Keratinocyte (primary cell): ENCODE results near the gene ABHD15. TPM values are rescaled to one million over a fixed set of nuclear protein-coding genes. Genes with fewer than 3 reads are reported as not detected.

Experiments used
- DNase-seq: peaks from one replicate; pipeline ENCODE4 v3.0.0-alpha.2; 2011; ENCODE audit warnings: low read depth, missing footprints, low spot score
- FAIRE-seq: peaks from 2 replicates; lab custom pipeline; 2011; peaks lifted over from hg19 to GRCh38; lab: Jason Lieb, UNC
- H2AFZ ChIP-seq: 2 replicates; pipeline ENCODE4 v1.6.0; 2012; ENCODE audit warnings: low read length, control low read depth, inconsistent platforms; ENCODE audit not compliant: control insufficient read depth
- H3K27ac ChIP-seq: 2 replicates; pipeline ENCODE4 v1.5.1; 2011; ENCODE audit warnings: low read length; ENCODE audit not compliant: control insufficient read depth, insufficient read depth
- H3K27me3 ChIP-seq: 3 replicates; pipeline ENCODE4 v1.6.0; 2011; ENCODE audit warnings: low read length; ENCODE audit not compliant: control insufficient read depth, insufficient read depth; ENCODE audit errors: extremely low read depth
- H3K36me3 ChIP-seq, 2 experiments: 2 replicates in 1 of 2; 3 replicates in 1 of 2; pipeline ENCODE4 v1.5.1; 2011; ENCODE audit warnings: low read length in 2 of 2, mild to moderate bottlenecking in 1 of 2; ENCODE audit not compliant: control insufficient read depth in 2 of 2, insufficient read depth in 2 of 2; ENCODE audit errors: extremely low read depth in 1 of 2
- H3K4me1 ChIP-seq: 3 replicates; pipeline ENCODE4 v1.5.1; 2011; ENCODE audit warnings: low read length; ENCODE audit not compliant: control insufficient read depth, insufficient read depth; ENCODE audit errors: extremely low read depth
- H3K4me2 ChIP-seq: 3 replicates; pipeline ENCODE4 v1.6.0; 2011; ENCODE audit warnings: low read depth, low read length; ENCODE audit not compliant: control insufficient read depth, insufficient read depth; ENCODE audit errors: extremely low read depth
- H3K4me3 ChIP-seq, 3 experiments: fragments of 200-600 bp in 1 of 3; sonication (generic) in 1 of 3; 2 replicates in 2 of 3; 3 replicates in 1 of 3; pipeline ENCODE4 v1.5.1; 2011 to 2016; ENCODE audit warnings: low read length in 3 of 3, mild to moderate bottlenecking in 3 of 3, control low read depth in 2 of 3, inconsistent platforms in 1 of 3, low read depth in 1 of 3, mixed read lengths in 1 of 3, mixed run types in 1 of 3, moderate library complexity in 1 of 3; ENCODE audit not compliant: control insufficient read depth in 2 of 3, insufficient read depth in 2 of 3; ENCODE audit errors: extremely low read depth in 1 of 3
- H3K79me2 ChIP-seq: 2 replicates; pipeline ENCODE4 v1.6.0; 2012; ENCODE audit warnings: low read length; ENCODE audit not compliant: control insufficient read depth, insufficient read depth
- H3K9ac ChIP-seq: 3 replicates; pipeline ENCODE4 v1.6.0; 2011; ENCODE audit warnings: low read length; ENCODE audit not compliant: control insufficient read depth, insufficient read depth; ENCODE audit errors: extremely low read depth
- H3K9me1 ChIP-seq: 3 replicates; pipeline ENCODE4 v1.6.0; 2011; ENCODE audit warnings: low read length; ENCODE audit not compliant: control insufficient read depth, insufficient read depth; ENCODE audit errors: extremely low read depth
- H3K9me3 ChIP-seq: 2 replicates; pipeline ENCODE4 v1.5.1; 2012; ENCODE audit warnings: low read depth, low read length; ENCODE audit not compliant: control insufficient read depth
- H4K20me1 ChIP-seq: 3 replicates; pipeline ENCODE4 v1.6.0; 2011; ENCODE audit warnings: low read length; ENCODE audit not compliant: control insufficient read depth, insufficient read depth; ENCODE audit errors: extremely low read depth
- CTCF ChIP-seq, 3 experiments: IDR thresholded peaks in 1 of 3; conservative IDR thresholded peaks in 1 of 3; optimal IDR thresholded peaks in 1 of 3; 2 replicates in 2 of 3; 3 replicates in 1 of 3; pipeline versions ENCODE3 to v1.5.1; 2011; ENCODE audit warnings: low read length in 3 of 3, mild to moderate bottlenecking in 3 of 3, moderate library complexity in 2 of 3, control low read depth in 1 of 3, inconsistent platforms in 1 of 3; ENCODE audit not compliant: insufficient read depth in 2 of 3; ENCODE audit errors: extremely low read depth in 1 of 3
- EZH2 ChIP-seq: IDR thresholded peaks from one replicate; pipeline ENCODE4 v1.6.1; 2012; ENCODE audit warnings: inconsistent platforms, mild to moderate bottlenecking, low read length, moderate library complexity
- dilution Hi-C: fragments of 300-500 bp; cut with MboI; formaldehyde crosslinking; loops from one replicate; pipeline ENCODE4 v1.7.0; 2020; ENCODE audit warnings: low sequenced_read_pairs; ENCODE audit not compliant: extremely low pct_ligation_motif_present
- polyA plus RNA-seq, 5 experiments: library from polyadenylated mRNA; depleted of rRNA in 3 of 5; stranded (reverse) in 3 of 5; stranded (forward) in 1 of 5; unstranded in 1 of 5; fragments of >200 nt; gene quantifications; 1 replicate in 1 of 5; 2 replicates in 3 of 5; 3 replicates in 1 of 5; pipeline versions ENCODE4 v1.2.1 to v1.2.3, GENCODE V29; 2011 to 2012; ENCODE audit warnings: missing spikeins in 2 of 5, low read depth in 1 of 5, low replicate concordance in 1 of 5

Gene ABHD15
- polyA plus RNA-seq, 1 donor (not counting 4 experiments of a cell fraction or from before 2014, with no cell fraction given) = 6.2 TPM

- peak; percentile 56 for FAIRE-seq
- H3K9me1 ChIP-seq = no peaks in the 10 kb centered on the region
- H3K4me1 ChIP-seq = no peaks in the 10 kb centered on the region
- DNase-seq = no peak
- H3K9ac ChIP-seq = no peak overlapping the region
- H3K4me2 ChIP-seq = no peak overlapping the region
- H3K79me2 ChIP-seq = no peaks in the 10 kb centered on the region
- no peak overlapping the region for H3K27ac ChIP-seq
- no peaks in the 10 kb centered on the region for H3K27me3 ChIP-seq
- no peak for TF ChIP-seq CTCF (optimal IDR thresholded peaks at IDR 0.05 in 1 of 3, IDR thresholded peaks at IDR 0.05 in 1 of 3, conservative IDR thresholded peaks at IDR 0.05 in 1 of 3; ENCODE audit: extremely low read depth in 1 of 3, insufficient read depth in 2 of 3, low read length in 3 of 3)
- no peak for TF ChIP-seq EZH2
- H3K9me3 ChIP-seq = no peaks in the 10 kb centered on the region
- dilution Hi-C loops = no loop called here
- H3K36me3 ChIP-seq = peaks cover 0 to 2% of the 10 kb centered on the region in 2 experiments
- H3K4me3 ChIP-seq = no peak overlapping the region
- H2AFZ ChIP-seq = no peak overlapping the region
- no peaks in the 10 kb centered on the region for H4K20me1 ChIP-seq
These were observed 17.5 kb downstream of the ABHD15 start for GRCh38 chr17:29549177-29549923.

DNA sequence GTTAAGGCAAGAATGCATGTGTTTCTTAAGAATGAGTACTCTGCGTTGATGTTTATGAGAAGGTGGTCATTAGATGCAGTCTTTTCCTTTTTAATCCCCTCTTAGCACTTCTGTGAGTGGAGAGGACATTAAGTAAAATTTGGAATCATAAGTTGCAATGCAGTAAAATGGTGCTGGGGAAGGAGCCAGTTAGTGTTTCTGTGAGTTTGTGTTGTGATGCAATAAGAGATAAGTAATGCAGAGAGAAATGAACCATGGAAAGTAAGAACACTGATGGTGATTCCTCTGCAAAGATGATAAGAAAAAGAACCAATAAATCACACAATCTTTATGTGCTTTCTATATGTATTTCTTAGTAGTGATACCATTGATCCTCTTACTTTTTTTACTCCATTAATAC is 20.0 kb downstream of the ABHD15 start:
- no peak overlapping the region for H2AFZ ChIP-seq
- no peak overlapping the region for H3K9ac ChIP-seq
- dilution Hi-C loops = no loop called here
- TF ChIP-seq EZH2 = no peak
- no peak for TF ChIP-seq CTCF (optimal IDR thresholded peaks at IDR 0.05 in 1 of 3, IDR thresholded peaks at IDR 0.05 in 1 of 3, conservative IDR thresholded peaks at IDR 0.05 in 1 of 3; ENCODE audit: extremely low read depth in 1 of 3, insufficient read depth in 2 of 3, low read length in 3 of 3)
- no peak for DNase-seq
- no peaks in the 10 kb centered on the region for H3K4me1 ChIP-seq
- H4K20me1 ChIP-seq = no peaks in the 10 kb centered on the region
- no peak overlapping the region for H3K4me2 ChIP-seq
- FAIRE-seq = no peak
- H3K27me3 ChIP-seq = no peaks in the 10 kb centered on the region
- H3K79me2 ChIP-seq = no peaks in the 10 kb centered on the region
- no peaks in the 10 kb centered on the region for H3K9me3 ChIP-seq
- no peak overlapping the region for H3K27ac ChIP-seq
- H3K4me3 ChIP-seq = no peak overlapping the region
- peaks cover 6 to 18% of the 10 kb centered on the region in 2 experiments for H3K36me3 ChIP-seq
- no peaks in the 10 kb centered on the region for H3K9me1 ChIP-seq
